Measurements from ENCODE around the gene APEX2. TPM values are rescaled to one million over a fixed set of nuclear protein-coding genes. Genes with fewer than 3 reads are reported as not detected.

The APEX2 gene
- total and polyA plus RNA-seq, 2 experiments from 2014 or later, result 10.0 to 20.1 TPM

GRCh38 chrX:55007656-55008055 lies 7.5 kb downstream of the APEX2 start:
- no peaks in the 10 kb centered on the region for H4K20me1 ChIP-seq (replicated peaks; ENCODE audit: insufficient read depth)
- DNase-seq (ENCODE audit: low spot score) (no peak), ATAC-seq (no peak)
- H2AFZ ChIP-seq, result no peak overlapping the region
- no peaks in the 10 kb centered on the region for H3K4me1 ChIP-seq (ENCODE audit: insufficient read depth)
- TF ChIP-seq STAT1 (IDR thresholded peaks at IDR 0.05; ENCODE audit: unreplicated experiment), result no peak
- TF ChIP-seq EZH2phosphoT487 (IDR thresholded peaks at IDR 0.05; ENCODE audit: unreplicated experiment), result no peak
- no peak for TF ChIP-seq REST (IDR thresholded peaks at IDR 0.05; ENCODE audit: unreplicated experiment)
- TF ChIP-seq ZNF331 (CRISPR knock-in tag; IDR thresholded peaks at IDR 0.05; ENCODE audit: low read depth), result no peak
- TF ChIP-seq CREB1 (CRISPR knock-in tag; IDR thresholded peaks at IDR 0.05; ENCODE audit: low read depth), result no peak
- TF ChIP-seq POLR2AphosphoS5 (IDR thresholded peaks at IDR 0.05; ENCODE audit: low read depth), result no peak
- TF ChIP-seq CTCF (conservative IDR thresholded peaks at IDR 0.05; ENCODE audit: low read depth in 2 of 2), result no peak
- TF ChIP-seq ZNF114 (CRISPR knock-in tag; IDR thresholded peaks at IDR 0.05), result no peak
- TF ChIP-seq ETS1 (IDR thresholded peaks at IDR 0.05), result no peak
- no peak for TF ChIP-seq ZNF462 (CRISPR knock-in tag; IDR thresholded peaks at IDR 0.05)
- TF ChIP-seq NANOG (IDR thresholded peaks at IDR 0.05; ENCODE audit: borderline replicate concordance), result no peak
- TF ChIP-seq JUNB (IDR thresholded peaks at IDR 0.05; ENCODE audit: unreplicated experiment), result no peak
- TF ChIP-seq EZH2 (IDR thresholded peaks at IDR 0.05; ENCODE audit: low read depth, unreplicated experiment), result no peak
- no peak overlapping the region for H3K4me2 ChIP-seq
- H3K27me3 Mint-ChIP-seq (ENCODE audit: insufficient read depth, low read depth, poor library complexity), result no peaks in the 10 kb centered on the region
- H3K4me1 Mint-ChIP-seq, result peaks cover 8% of the 10 kb centered on the region
- H3K4me3 ChIP-seq, result no peak overlapping the region
- no peaks in the 10 kb centered on the region for H3K36me3 ChIP-seq (ENCODE audit: insufficient read depth)
- no peak overlapping the region for H3K27ac ChIP-seq (ENCODE audit: low read depth)
- peaks cover 39% of the 10 kb centered on the region for H3K36me3 Mint-ChIP-seq (ENCODE audit: low read depth)
- no peaks in the 10 kb centered on the region for H3K9me2 ChIP-seq (ENCODE audit: insufficient read depth)
- no peaks in the 10 kb centered on the region for H3K79me2 ChIP-seq (replicated peaks; ENCODE audit: insufficient read depth)
- no peak overlapping the region for H3K4me3 Mint-ChIP-seq
- H3K9me3 Mint-ChIP-seq, result no peaks in the 10 kb centered on the region
- H3F3A ChIP-seq (replicated peaks; ENCODE audit: low read depth), result no peaks in the 10 kb centered on the region
- H3K27ac Mint-ChIP-seq, result peak overlapping the region; percentile 27; the same call in 1 of the 2 replicates
- H3K27me3 ChIP-seq (ENCODE audit: insufficient read depth), result no peaks in the 10 kb centered on the region

Measured in GM23338 (cell line).